Uterus (tissue), 4 donors: ENCODE results near the gene VSTM2L. TPM values are rescaled to one million over a fixed set of nuclear protein-coding genes. Genes with fewer than 3 reads are reported as not detected.

ENCODE experiments used
- DNase-seq, 2 donors: peaks; one replicate each; pipeline ENCODE4 v3.0.0-alpha.2; 2019 to 2020
- H3K27ac ChIP-seq, 2 donors: fragments of 200-600 bp; sonication (generic); 1 replicate in 1 of 2; 2 replicates in 1 of 2; pipeline ENCODE4 v1.5.1; 2016 to 2018
- H3K27me3 ChIP-seq, 2 donors: fragments of 200-600 bp; sonication (generic); one replicate each; pipeline ENCODE4 v1.5.1; 2018 to 2019; ENCODE audit warnings: control low read depth in 1 of 2
- H3K36me3 ChIP-seq, 2 donors: fragments of 200-600 bp; sonication (generic); one replicate each; pipeline ENCODE4 v1.5.1; 2019; ENCODE audit warnings: control low read depth in 1 of 2
- H3K4me1 ChIP-seq, 2 donors: fragments of 200-600 bp; sonication (generic); one replicate each; pipeline ENCODE4 v1.5.1; 2018 to 2019; ENCODE audit warnings: control low read depth in 1 of 2
- H3K4me3 ChIP-seq, 2 donors: fragments of 200-600 bp; sonication (generic); 1 replicate in 1 of 2; 2 replicates in 1 of 2; pipeline ENCODE4 v1.5.1; 2018 to 2019; ENCODE audit warnings: mild to moderate bottlenecking in 1 of 2
- H3K9me3 ChIP-seq, 2 donors: fragments of 200-600 bp; sonication (generic); one replicate each; pipeline ENCODE4 v1.5.1; 2019; ENCODE audit warnings: control low read depth in 1 of 2
- CTCF ChIP-seq, 4 experiments: fragments of 200-600 bp in 2 of 4; fragments of 450-650 bp in 2 of 4; sonication (generic) in 2 of 4; IDR thresholded peaks; one replicate each; pipeline ENCODE4 v1.5.1; 2016 to 2019; ENCODE audit warnings: antibody characterized with exemption in 4 of 4, mild to moderate bottlenecking in 2 of 4, moderate library complexity in 1 of 4
- POLR2A ChIP-seq, 2 donors: fragments of 450-650 bp; IDR thresholded peaks; one replicate each; pipeline ENCODE4 v1.6.1; 2016; ENCODE audit warnings: antibody characterized with exemption in 2 of 2, mild to moderate bottlenecking in 1 of 2, moderate library complexity in 1 of 2
- intact Hi-C: fragments of 100-400 bp; cut with DNase I; formaldehyde crosslinking; loops from one replicate; pipeline ENCODE4 v1.15.1; 2023; ENCODE audit warnings: low total_unique reads
- total RNA-seq, 4 donors: library from RNA; depleted of rRNA in 3 of 4; stranded (reverse); fragments of >200 nt in 3 of 4; gene quantifications; one replicate each; pipeline versions ENCODE4 v1.1.0 to v1.2.4, GENCODE V29; 2014 to 2023
- donor health status: DM: yes; HTN: yes; CAD: no.

The VSTM2L gene
- total RNA-seq, 4 donors from 2014 or later, result 0.29 to 5.7 (median 0.73) TPM

GRCh38 chr20:37936451-37936850, 33.5 kb downstream of the VSTM2L start:
- Histone ChIP-seq H3K9me3 (no peaks in the 10 kb centered on the region), H3K36me3 (no peaks in the 10 kb centered on the region), H3K4me1 (no peaks in the 10 kb centered on the region), H3K27me3 (no peaks in the 10 kb centered on the region), H3K4me3 (no peak overlapping the region), H3K27ac (no peak overlapping the region)
- no peak for DNase-seq
- intact Hi-C loops, result no loop called here
- TF ChIP-seq CTCF (IDR thresholded peaks at IDR 0.05) (no peak), POLR2A (IDR thresholded peaks at IDR 0.05) (no peak)

GRCh38 chr20:37937686-37938085, 34.8 kb downstream of the VSTM2L start:
- DNase-seq, result no peak
- TF ChIP-seq CTCF (IDR thresholded peaks at IDR 0.05) (no peak), POLR2A (IDR thresholded peaks at IDR 0.05) (no peak)
- Histone ChIP-seq H3K4me1 (no peaks in the 10 kb centered on the region), H3K36me3 (no peaks in the 10 kb centered on the region), H3K27ac (no peak overlapping the region), H3K9me3 (no peaks in the 10 kb centered on the region), H3K4me3 (no peak overlapping the region), H3K27me3 (no peaks in the 10 kb centered on the region)
- intact Hi-C loops, result no loop called here

GRCh38 chr20:37938181-37938750, 35.3 kb downstream of the VSTM2L start:
- Histone ChIP-seq H3K27ac (no peak overlapping the region), H3K9me3 (no peaks in the 10 kb centered on the region), H3K36me3 (no peaks in the 10 kb centered on the region), H3K4me1 (no peaks in the 10 kb centered on the region), H3K27me3 (no peaks in the 10 kb centered on the region), H3K4me3 (no peak overlapping the region)
- TF ChIP-seq CTCF (IDR thresholded peaks at IDR 0.05), result no peak
- TF ChIP-seq POLR2A (IDR thresholded peaks at IDR 0.05), result no peak
- no peak for DNase-seq
- intact Hi-C loops, result no loop called here

- no peaks in the 10 kb centered on the region for H3K9me3 ChIP-seq
- TF ChIP-seq CTCF (IDR thresholded peaks at IDR 0.05), result no peak
- TF ChIP-seq POLR2A (IDR thresholded peaks at IDR 0.05), result no peak
- no peaks in the 10 kb centered on the region for H3K4me1 ChIP-seq
- no peak for DNase-seq
- no peaks in the 10 kb centered on the region for H3K27me3 ChIP-seq
- intact Hi-C loops, result no loop called here
- H3K4me3 ChIP-seq, result no peak overlapping the region
- H3K36me3 ChIP-seq, result no peaks in the 10 kb centered on the region
- H3K27ac ChIP-seq, result no peak overlapping the region
Measured at GRCh38 chr20:37938954-37939353, 36.0 kb downstream of the VSTM2L start.

GRCh38 chr20:37939701-37940560, 37.0 kb downstream of the VSTM2L start:
- H3K4me1 ChIP-seq, result no peaks in the 10 kb centered on the region
- no peak for TF ChIP-seq POLR2A (IDR thresholded peaks at IDR 0.05)
- no peak for TF ChIP-seq CTCF (IDR thresholded peaks at IDR 0.05)
- no peak overlapping the region for H3K27ac ChIP-seq
- intact Hi-C loops, result no loop called here
- no peak for DNase-seq
- H3K9me3 ChIP-seq, result no peaks in the 10 kb centered on the region
- H3K4me3 ChIP-seq, result no peak overlapping the region
- H3K27me3 ChIP-seq, result no peaks in the 10 kb centered on the region
- no peaks in the 10 kb centered on the region for H3K36me3 ChIP-seq
